Esophagus squamous epithelium (tissue), 5 donors: ENCODE data around the gene NDUFS4. TPM values are rescaled to one million over a fixed set of nuclear protein-coding genes. Genes with fewer than 3 reads are reported as not detected.
"Not testable (repeated sequence)": the region's sequence is repeated elsewhere in the genome, so short reads cannot be mapped to it uniquely, and the experiment has no call there.

Experiments used
- DNase-seq: peaks from one replicate; lab custom pipeline; 2025; lab: John Stamatoyannopoulos, UW
- H3K27ac ChIP-seq, 4 donors: fragments of 200-600 bp; sonication (generic); one replicate each; pipeline ENCODE4 v1.5.1; 2016 to 2019; ENCODE audit warnings: mild to moderate bottlenecking in 1 of 4
- H3K27me3 ChIP-seq, 4 donors: fragments of 200-600 bp; sonication (generic); 1 replicate in 3 of 4; 2 replicates in 1 of 4; pipeline versions ENCODE4 v1.5.1 to v1.6.0; 2017 to 2021; ENCODE audit warnings: antibody characterized with exemption in 1 of 4
- H3K36me3 ChIP-seq, 3 donors: fragments of 200-600 bp; sonication (generic); one replicate each; pipeline ENCODE4 v1.5.1; 2016 to 2019
- H3K4me1 ChIP-seq, 3 donors: fragments of 200-600 bp; sonication (generic); one replicate each; pipeline ENCODE4 v1.5.1; 2017 to 2019
- H3K4me3 ChIP-seq, 4 donors: fragments of 200-600 bp; sonication (generic); 1 replicate in 3 of 4; 2 replicates in 1 of 4; pipeline ENCODE4 v1.5.1; 2016 to 2019; ENCODE audit warnings: mild to moderate bottlenecking in 2 of 4, moderate library complexity in 1 of 4
- H3K9me3 ChIP-seq, 3 donors: fragments of 200-600 bp; sonication (generic); one replicate each; pipeline ENCODE4 v1.5.1; 2016 to 2019
- POLR2A ChIP-seq, 4 donors: fragments of 450-650 bp; IDR thresholded peaks; one replicate each; pipeline ENCODE4 v1.6.1; 2017; ENCODE audit warnings: antibody characterized with exemption in 4 of 4, mild to moderate bottlenecking in 4 of 4, moderate library complexity in 3 of 4
- WGBS, 2 donors: methylation state at CpG; one replicate each; pipeline ENCODE4 v1.1.5; 2018; 5-methylcytosine and 5-hydroxymethylcytosine counted together
- intact Hi-C: fragments of 100-400 bp; cut with DNase I; formaldehyde crosslinking; loops from one replicate; pipeline ENCODE4 v1.15.0; 2022
- total RNA-seq, 4 donors: library from RNA; depleted of rRNA; stranded (reverse); fragments of >200 nt; gene quantifications; one replicate each; pipeline ENCODE4 v1.1.0, GENCODE V29; 2016
- TF ChIP-seq, protein P1 (sequence below), 6 experiments: fragments of 450-650 bp in 4 of 6; fragments of 200-600 bp in 2 of 6; sonication (generic) in 2 of 6; IDR thresholded peaks; one replicate each; pipeline ENCODE4 v1.5.1; 2016 to 2019; ENCODE audit warnings: antibody characterized with exemption in 6 of 6, mild to moderate bottlenecking in 4 of 6, moderate library complexity in 4 of 6
- donor health status: DM: yes; HTN: yes; CAD: no.

The NDUFS4 gene
- total RNA-seq, 4 donors from 2014 or later, result 70.8 to 129 (median 89.8) TPM

DNA sequence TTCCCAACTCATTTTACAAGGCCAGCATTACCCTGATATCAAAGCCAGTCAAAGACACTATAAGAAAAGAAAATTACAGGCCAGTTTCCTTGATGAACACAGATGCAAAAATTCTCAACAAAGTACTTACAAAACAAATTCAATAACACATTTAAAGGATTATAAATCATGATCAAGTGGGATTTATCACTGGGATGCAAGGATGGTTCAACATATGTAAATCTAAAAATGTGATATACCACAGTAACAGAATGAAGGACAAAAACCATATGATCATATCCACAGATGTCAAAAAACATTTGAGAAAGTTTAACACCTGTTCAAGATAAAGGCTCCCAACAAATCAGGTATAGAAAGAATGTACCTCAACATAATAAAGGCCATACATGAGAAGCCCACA is 130.6 kb downstream of the NDUFS4 start:
- H3K27me3 ChIP-seq, result no peaks in the 10 kb centered on the region
- peaks cover 6 to 68% (median 9%) of the 10 kb centered on the region in 3 donors for H3K9me3 ChIP-seq
- TF ChIP-seq, protein P1, sequence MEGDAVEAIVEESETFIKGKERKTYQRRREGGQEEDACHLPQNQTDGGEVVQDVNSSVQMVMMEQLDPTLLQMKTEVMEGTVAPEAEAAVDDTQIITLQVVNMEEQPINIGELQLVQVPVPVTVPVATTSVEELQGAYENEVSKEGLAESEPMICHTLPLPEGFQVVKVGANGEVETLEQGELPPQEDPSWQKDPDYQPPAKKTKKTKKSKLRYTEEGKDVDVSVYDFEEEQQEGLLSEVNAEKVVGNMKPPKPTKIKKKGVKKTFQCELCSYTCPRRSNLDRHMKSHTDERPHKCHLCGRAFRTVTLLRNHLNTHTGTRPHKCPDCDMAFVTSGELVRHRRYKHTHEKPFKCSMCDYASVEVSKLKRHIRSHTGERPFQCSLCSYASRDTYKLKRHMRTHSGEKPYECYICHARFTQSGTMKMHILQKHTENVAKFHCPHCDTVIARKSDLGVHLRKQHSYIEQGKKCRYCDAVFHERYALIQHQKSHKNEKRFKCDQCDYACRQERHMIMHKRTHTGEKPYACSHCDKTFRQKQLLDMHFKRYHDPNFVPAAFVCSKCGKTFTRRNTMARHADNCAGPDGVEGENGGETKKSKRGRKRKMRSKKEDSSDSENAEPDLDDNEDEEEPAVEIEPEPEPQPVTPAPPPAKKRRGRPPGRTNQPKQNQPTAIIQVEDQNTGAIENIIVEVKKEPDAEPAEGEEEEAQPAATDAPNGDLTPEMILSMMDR (IDR thresholded peaks at IDR 0.05), result no peak
- no peak for TF ChIP-seq POLR2A (IDR thresholded peaks at IDR 0.05)
- H3K36me3 ChIP-seq, result peaks cover 0 to 7% (median 0%) of the 10 kb centered on the region in 3 donors
- no peak overlapping the region for H3K4me3 ChIP-seq
- no peak overlapping the region for H3K27ac ChIP-seq
- no peaks in the 10 kb centered on the region for H3K4me1 ChIP-seq
- intact Hi-C loops, result no loop called here
- no peak for DNase-seq

GRCh38 chr5:53694520-53695022 is 134.1 kb downstream of the NDUFS4 start:
- no peaks in the 10 kb centered on the region for H3K27me3 ChIP-seq
- H3K4me3 ChIP-seq, result no peak overlapping the region
- no peak overlapping the region for H3K27ac ChIP-seq
- DNase-seq, result no peak
- H3K9me3 ChIP-seq, result peaks cover 6 to 68% (median 9%) of the 10 kb centered on the region in 3 donors
- H3K36me3 ChIP-seq, result no peaks in the 10 kb centered on the region
- no peak for TF ChIP-seq POLR2A (IDR thresholded peaks at IDR 0.05)
- TF ChIP-seq, protein P1 (IDR thresholded peaks at IDR 0.05), result no peak
- 54 to 82% methylated on average over 1 of the region's 1 CpG for WGBS, 2 donors
- intact Hi-C loops, result no loop called here
- no peaks in the 10 kb centered on the region for H3K4me1 ChIP-seq

DNA sequence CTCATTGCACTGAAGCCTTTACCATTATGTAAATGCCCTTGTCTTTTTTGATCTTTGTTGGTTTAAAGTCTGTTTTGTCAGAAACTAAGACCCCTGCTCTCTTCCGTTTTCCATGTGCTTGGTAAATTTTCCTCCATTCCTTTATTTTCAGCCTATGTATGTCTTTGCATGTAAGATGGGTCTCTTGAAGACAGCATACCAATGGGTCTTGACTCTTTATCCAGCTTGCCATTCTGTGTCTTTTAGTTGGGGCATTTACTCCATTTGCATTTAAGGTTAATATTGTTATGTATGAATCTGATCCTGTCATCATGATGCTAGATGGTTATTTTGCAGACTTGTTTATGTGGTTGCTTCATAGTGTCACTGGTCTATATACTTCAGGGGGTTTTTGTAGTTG is 150.0 kb downstream of the NDUFS4 start:
- H3K4me1 ChIP-seq, DNase-seq, H3K27me3 ChIP-seq, H3K4me3 ChIP-seq, H3K36me3 ChIP-seq, H3K27ac ChIP-seq, intact Hi-C loops: not testable (repeated sequence)
- H3K9me3 ChIP-seq, result peaks cover 0 to 25% (median 10%) of the 10 kb centered on the region in 3 donors
- 96 to 100% methylated on average over 1 of the region's 1 CpG for WGBS, 2 donors

DNA sequence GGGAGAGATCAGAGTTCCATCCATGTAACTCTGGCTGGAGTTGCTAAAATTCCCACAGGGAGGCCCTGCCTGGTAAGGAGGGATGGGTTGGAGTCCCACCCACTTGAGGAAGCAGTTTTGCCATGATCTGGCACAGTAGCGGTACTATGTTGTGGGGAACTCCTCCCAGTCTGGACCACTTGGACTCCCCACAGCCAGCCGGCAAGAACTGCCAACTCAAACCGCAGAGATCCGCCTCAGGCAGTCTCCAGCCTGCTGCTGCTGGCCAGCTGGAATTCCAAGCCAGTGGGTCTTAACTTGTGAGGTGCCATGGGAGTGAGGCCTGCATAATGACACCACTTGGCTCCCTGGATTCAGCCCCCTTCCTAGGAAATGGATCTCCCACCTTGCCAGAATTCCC is 151.9 kb downstream of the NDUFS4 start:
- no peaks in the 10 kb centered on the region for H3K4me1 ChIP-seq
- no peaks in the 10 kb centered on the region for H3K36me3 ChIP-seq
- DNase-seq, result no peak
- no peaks in the 10 kb centered on the region for H3K27me3 ChIP-seq
- TF ChIP-seq, protein P1 (IDR thresholded peaks at IDR 0.05), result no peak
- H3K27ac ChIP-seq, result no peak overlapping the region
- intact Hi-C loops, result no loop called here
- H3K4me3 ChIP-seq, result no peak overlapping the region
- WGBS, 2 donors, result 80% methylated on average over 2 of the region's 4 CpGs; no CpG with 5 or more reads in 1 of the 2 donors
- H3K9me3 ChIP-seq, result peaks cover 0 to 16% (median 6%) of the 10 kb centered on the region in 3 donors

DNA sequence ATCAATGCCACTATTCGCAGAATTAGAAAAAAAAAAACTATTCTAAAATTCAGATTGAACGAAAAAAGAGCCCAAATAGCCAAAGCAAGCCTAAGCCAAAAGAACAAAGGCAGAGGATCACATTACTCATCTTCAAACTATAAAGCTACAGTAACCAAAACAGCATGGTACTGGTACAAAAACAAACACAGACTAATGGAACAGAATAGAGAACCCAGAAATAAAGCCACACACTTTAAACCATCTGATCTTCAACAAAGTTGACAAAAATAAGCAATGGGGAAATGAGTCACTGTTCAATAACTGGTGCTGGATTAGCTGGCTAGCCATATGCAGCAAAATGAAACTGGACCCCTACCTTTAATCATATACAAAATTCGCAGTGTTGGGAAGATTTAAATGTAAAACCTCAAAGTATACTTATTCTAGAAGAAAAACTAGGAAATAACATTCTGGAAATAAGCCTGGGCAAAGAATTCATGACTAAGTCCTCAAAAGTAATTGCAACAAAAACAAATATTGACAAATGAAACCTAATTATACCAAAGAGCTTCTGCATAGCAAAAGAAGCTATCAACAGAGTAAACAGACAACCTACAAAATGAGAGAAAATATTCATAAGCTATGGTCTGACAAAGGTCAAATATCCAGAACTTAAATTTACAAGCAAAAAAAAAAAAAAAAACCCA is 153.7 kb downstream of the NDUFS4 start:
- Histone ChIP-seq H3K27me3 (no peaks in the 10 kb centered on the region), H3K27ac (no peak overlapping the region), H3K9me3 (peaks cover 0 to 16% (median 6%) of the 10 kb centered on the region in 3 donors), H3K4me3 (no peak overlapping the region), H3K36me3 (no peaks in the 10 kb centered on the region), H3K4me1 (no peaks in the 10 kb centered on the region)
- WGBS, 2 donors, result 62 to 78% methylated on average over 3 of the region's 3 CpGs
- TF ChIP-seq, protein P1 (IDR thresholded peaks at IDR 0.05), result no peak
- no peak for TF ChIP-seq POLR2A (IDR thresholded peaks at IDR 0.05)
- no peak for DNase-seq
- intact Hi-C loops, result no loop called here
